ENCODE measurements around the gene KRTAP6-1.

KRTAP6-1 gene

GRCh38 chr21:30638686-30639085, 25.0 kb upstream of the KRTAP6-1 start:
- TF ChIP-seq EZH2phosphoT487 (IDR thresholded peaks at IDR 0.05; ENCODE audit: low read depth): no peak
- TF ChIP-seq CTCF (IDR thresholded peaks at IDR 0.05; ENCODE audit: low read depth, low read length): no peak
- Histone ChIP-seq H3K27ac (ENCODE audit: low read length) (no peak overlapping the region), H3K4me1 (ENCODE audit: low read length) (no peaks in the 10 kb centered on the region), H2AFZ (ENCODE audit: low read depth, low read length) (no peak overlapping the region), H3K9me3 (ENCODE audit: insufficient read depth, low read length) (no peaks in the 10 kb centered on the region), H4K20me1 (ENCODE audit: insufficient read depth, low read length) (no peaks in the 10 kb centered on the region), H3K36me3 (replicated peaks; ENCODE audit: low read depth, low read length) (no peaks in the 10 kb centered on the region), H3K4me2 (ENCODE audit: low read length) (no peak overlapping the region), H3K79me2 (ENCODE audit: low read length) (no peaks in the 10 kb centered on the region), H3K27me3 (ENCODE audit: low read depth, low read length) (no peaks in the 10 kb centered on the region), H3K9ac (ENCODE audit: low read length) (no peak overlapping the region), H3K4me3 (ENCODE audit: low read length) (no peak overlapping the region)

- H3K9ac ChIP-seq (ENCODE audit: low read length): no peak within 1 kb of the TSS
- H2AFZ ChIP-seq (ENCODE audit: low read depth, low read length): no peak within 1 kb of the TSS
- no peaks in the 10 kb centered on the region for H3K27me3 ChIP-seq (ENCODE audit: low read depth, low read length)
- no peak for TF ChIP-seq EZH2phosphoT487 (IDR thresholded peaks at IDR 0.05; ENCODE audit: low read depth)
- no peak for TF ChIP-seq CTCF (IDR thresholded peaks at IDR 0.05; ENCODE audit: low read depth, low read length)
- H3K36me3 ChIP-seq (replicated peaks; ENCODE audit: low read depth, low read length): no peaks in the 10 kb centered on the region
- no peaks in the 10 kb centered on the region for H4K20me1 ChIP-seq (ENCODE audit: insufficient read depth, low read length)
- H3K4me3 ChIP-seq (ENCODE audit: low read length): no peak within 1 kb of the TSS
- H3K9me3 ChIP-seq (ENCODE audit: insufficient read depth, low read length): no peaks in the 10 kb centered on the region
- no peak within 1 kb of the TSS for H3K27ac ChIP-seq (ENCODE audit: low read length)
- H3K79me2 ChIP-seq (ENCODE audit: low read length): no peaks in the 10 kb centered on the region
- no peaks in the 10 kb centered on the region for H3K4me1 ChIP-seq (ENCODE audit: low read length)
- no peak within 1 kb of the TSS for H3K4me2 ChIP-seq (ENCODE audit: low read length)
Observed at GRCh38 chr21:30634906-30635305, 21.2 kb upstream of the KRTAP6-1 start, which contains the start of gene KRTAP20-2. Gene KRTAP20-2 (plus strand): TSS chr21:30635206. CDS start chr21:30635264, 58 bp downstream.

GRCh38 chr21:30629200-30629599, 15.5 kb upstream of the KRTAP6-1 start:
- Histone ChIP-seq H3K27me3 (ENCODE audit: low read depth, low read length) (no peaks in the 10 kb centered on the region), H3K36me3 (replicated peaks; ENCODE audit: low read depth, low read length) (no peaks in the 10 kb centered on the region), H2AFZ (ENCODE audit: low read depth, low read length) (no peak overlapping the region; the same call in 1 of the 2 replicates), H3K27ac (ENCODE audit: low read length) (no peak overlapping the region), H3K9ac (ENCODE audit: low read length) (no peak overlapping the region), H3K4me2 (ENCODE audit: low read length) (no peak overlapping the region), H3K4me3 (ENCODE audit: low read length) (no peak overlapping the region), H3K79me2 (ENCODE audit: low read length) (no peaks in the 10 kb centered on the region), H4K20me1 (ENCODE audit: insufficient read depth, low read length) (no peaks in the 10 kb centered on the region), H3K9me3 (ENCODE audit: insufficient read depth, low read length) (no peaks in the 10 kb centered on the region), H3K4me1 (ENCODE audit: low read length) (no peaks in the 10 kb centered on the region)
- TF ChIP-seq EZH2phosphoT487 (IDR thresholded peaks at IDR 0.05; ENCODE audit: low read depth) (no peak), CTCF (IDR thresholded peaks at IDR 0.05; ENCODE audit: low read depth, low read length) (no peak)

- Histone ChIP-seq H2AFZ (ENCODE audit: low read depth, low read length) (no peak overlapping the region), H3K4me1 (ENCODE audit: low read length) (no peaks in the 10 kb centered on the region), H3K36me3 (replicated peaks; ENCODE audit: low read depth, low read length) (no peaks in the 10 kb centered on the region), H3K4me2 (ENCODE audit: low read length) (no peak overlapping the region), H3K4me3 (ENCODE audit: low read length) (no peak overlapping the region), H3K27ac (ENCODE audit: low read length) (no peak overlapping the region), H3K9ac (ENCODE audit: low read length) (no peak overlapping the region), H4K20me1 (ENCODE audit: insufficient read depth, low read length) (no peaks in the 10 kb centered on the region), H3K27me3 (ENCODE audit: low read depth, low read length) (no peaks in the 10 kb centered on the region), H3K9me3 (ENCODE audit: insufficient read depth, low read length) (no peaks in the 10 kb centered on the region), H3K79me2 (ENCODE audit: low read length) (no peaks in the 10 kb centered on the region)
- no peak for TF ChIP-seq CTCF (IDR thresholded peaks at IDR 0.05; ENCODE audit: low read depth, low read length)
- no peak for TF ChIP-seq EZH2phosphoT487 (IDR thresholded peaks at IDR 0.05; ENCODE audit: low read depth)
Observed at GRCh38 chr21:30628109-30628508, 14.4 kb upstream of the KRTAP6-1 start.
